Trophoblast cell (in vitro differentiated cells and primary cell): ENCODE results near the gene CCDC192.

Experiments used
- DNase-seq, 2 donors: peaks; one replicate each; pipeline ENCODE4 v3.0.0-alpha.2; 2016
- H2AFZ ChIP-seq: 2 replicates; pipeline ENCODE4 v1.6.1; 2013; ENCODE audit warnings: low read length, moderate library complexity, mild to moderate bottlenecking; ENCODE audit not compliant: insufficient read depth, poor library complexity
- H2AK5ac ChIP-seq: 2 replicates; pipeline ENCODE4 v1.6.1; 2013; ENCODE audit warnings: mild to moderate bottlenecking, low read length
- H2BK120ac ChIP-seq: 2 replicates; pipeline ENCODE4 v1.6.1; 2013; ENCODE audit warnings: low read length, mild to moderate bottlenecking, moderate library complexity; ENCODE audit not compliant: insufficient read depth, poor library complexity
- H2BK12ac ChIP-seq: 2 replicates; pipeline ENCODE4 v1.6.1; 2013; ENCODE audit warnings: mild to moderate bottlenecking, low read length, moderate library complexity
- H2BK5ac ChIP-seq: 2 replicates; pipeline ENCODE4 v1.6.1; 2013; ENCODE audit warnings: low read length, low read depth, moderate library complexity, mild to moderate bottlenecking; ENCODE audit not compliant: poor library complexity
- H3K14ac ChIP-seq: 2 replicates; pipeline ENCODE4 v1.6.1; 2013; ENCODE audit warnings: mild to moderate bottlenecking, low read length
- H3K18ac ChIP-seq: 2 replicates; pipeline ENCODE4 v1.6.1; 2013; ENCODE audit warnings: mild to moderate bottlenecking, low read length
- H3K23ac ChIP-seq: 2 replicates; pipeline ENCODE4 v1.6.1; 2013; ENCODE audit warnings: low read length
- H3K27ac ChIP-seq: 2 replicates; pipeline ENCODE4 v1.5.1; 2013; ENCODE audit warnings: low read depth, mild to moderate bottlenecking, inconsistent platforms, low read length, moderate library complexity
- H3K27me3 ChIP-seq: 2 replicates; pipeline ENCODE4 v1.6.1; 2013; ENCODE audit warnings: inconsistent platforms, mild to moderate bottlenecking, low read length, moderate library complexity; ENCODE audit not compliant: insufficient read depth
- H3K36me3 ChIP-seq, 2 experiments: 1 replicate in 1 of 2; 2 replicates in 1 of 2; pipeline ENCODE4 v1.6.1; 2013; ENCODE audit warnings: low read length in 2 of 2, mild to moderate bottlenecking in 2 of 2, moderate library complexity in 1 of 2; ENCODE audit not compliant: insufficient read depth in 2 of 2, control insufficient read depth in 1 of 2
- H3K4ac ChIP-seq: 2 replicates; pipeline ENCODE4 v1.6.1; 2013; ENCODE audit warnings: low read depth, mild to moderate bottlenecking, low read length, moderate library complexity
- H3K4me1 ChIP-seq, 2 experiments: 1 replicate in 1 of 2; 2 replicates in 1 of 2; pipeline ENCODE4 v1.6.1; 2013; ENCODE audit warnings: low read length in 2 of 2, mild to moderate bottlenecking in 2 of 2, moderate library complexity in 1 of 2; ENCODE audit not compliant: insufficient read depth in 2 of 2, control insufficient read depth in 1 of 2
- H3K4me2 ChIP-seq: 2 replicates; pipeline ENCODE4 v1.6.1; 2013; ENCODE audit warnings: inconsistent platforms, mild to moderate bottlenecking, low read length, moderate library complexity
- H3K4me3 ChIP-seq: 2 replicates; pipeline ENCODE4 v1.5.1; 2013; ENCODE audit warnings: mild to moderate bottlenecking, low read depth, low read length, inconsistent platforms
- H3K79me1 ChIP-seq: one replicate; pipeline ENCODE4 v1.6.1; 2013; ENCODE audit warnings: low read length
- H3K79me2 ChIP-seq: 2 replicates; pipeline ENCODE4 v1.6.1; 2013; ENCODE audit warnings: low read length, mild to moderate bottlenecking; ENCODE audit not compliant: control insufficient read depth, insufficient read depth, poor library complexity
- H3K9ac ChIP-seq: 2 replicates; pipeline ENCODE4 v1.6.1; 2013; ENCODE audit warnings: mild to moderate bottlenecking, low read length
- H3K9me3 ChIP-seq: 2 replicates; pipeline ENCODE4 v1.6.1; 2013; ENCODE audit warnings: low read depth, mild to moderate bottlenecking, control low read depth, inconsistent platforms, low read length; ENCODE audit not compliant: insufficient read depth
- H4K12ac ChIP-seq: 2 replicates; pipeline ENCODE4 v1.6.1; 2013; ENCODE audit warnings: low read depth, mild to moderate bottlenecking, low read length, moderate library complexity
- H4K8ac ChIP-seq: 2 replicates; pipeline ENCODE4 v1.6.1; 2013; ENCODE audit warnings: low read depth, mild to moderate bottlenecking, low read length, moderate library complexity
- H4K91ac ChIP-seq: one replicate; pipeline ENCODE4 v1.6.1; 2013; ENCODE audit warnings: low read depth, mild to moderate bottlenecking, low read length, moderate library complexity
- WGBS: extraction: QIAGEN DNeasy Blood & Tissue Kit; methylation state at CpG from one replicate; pipeline ENCODE4 v1.1.7; 2013; ENCODE audit warnings: missing lambda C conversion rate; ENCODE audit not compliant: insufficient read length, insufficient coverage; ENCODE audit errors: extremely low coverage; 5-methylcytosine and 5-hydroxymethylcytosine counted together

The CCDC192 gene

DNA sequence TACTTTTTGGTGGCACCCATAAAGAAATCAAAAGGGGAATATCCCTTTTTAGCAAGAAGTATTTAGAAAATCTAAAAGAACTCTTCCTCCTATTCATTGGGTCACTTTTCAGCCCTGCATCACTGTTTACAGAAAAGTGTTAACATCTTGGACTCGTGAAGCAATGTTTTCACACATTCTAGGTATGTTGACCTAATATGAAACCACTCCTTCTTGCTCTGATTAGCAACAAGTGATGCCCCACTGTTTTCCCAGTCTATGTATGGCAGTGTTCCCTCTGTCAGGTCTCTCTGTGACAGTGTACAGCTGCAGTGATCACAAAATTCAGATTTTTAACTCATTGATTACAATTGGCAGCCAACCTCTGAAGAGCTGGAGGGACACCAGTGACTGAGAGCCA lies 232.2 kb downstream of the CCDC192 start:
- Histone ChIP-seq H2AFZ (no peak overlapping the region), H3K9ac (no peak overlapping the region), H3K36me3 (no peaks in the 10 kb centered on the region), H3K9me3 (no peaks in the 10 kb centered on the region), H2BK120ac (no peak overlapping the region), H3K4ac (no peak overlapping the region), H3K4me3 (no peak overlapping the region), H3K27me3 (no peaks in the 10 kb centered on the region), H3K14ac (no peak overlapping the region), H3K79me2 (no peaks in the 10 kb centered on the region), H2AK5ac (no peak overlapping the region), H3K79me1 (no peaks in the 10 kb centered on the region), H4K12ac (no peak overlapping the region), H3K4me2 (no peak overlapping the region), H3K23ac (no peak overlapping the region), H4K8ac (no peak overlapping the region), H3K4me1 (peaks cover 3 to 6% of the 10 kb centered on the region in 2 experiments), H2BK12ac (no peak overlapping the region), H4K91ac (no peak overlapping the region), H3K27ac (no peak overlapping the region), H2BK5ac (no peak overlapping the region), H3K18ac (no peak overlapping the region)
- no peak for DNase-seq
- WGBS = no CpG with 5 or more reads among the region's 1 CpG

DNA sequence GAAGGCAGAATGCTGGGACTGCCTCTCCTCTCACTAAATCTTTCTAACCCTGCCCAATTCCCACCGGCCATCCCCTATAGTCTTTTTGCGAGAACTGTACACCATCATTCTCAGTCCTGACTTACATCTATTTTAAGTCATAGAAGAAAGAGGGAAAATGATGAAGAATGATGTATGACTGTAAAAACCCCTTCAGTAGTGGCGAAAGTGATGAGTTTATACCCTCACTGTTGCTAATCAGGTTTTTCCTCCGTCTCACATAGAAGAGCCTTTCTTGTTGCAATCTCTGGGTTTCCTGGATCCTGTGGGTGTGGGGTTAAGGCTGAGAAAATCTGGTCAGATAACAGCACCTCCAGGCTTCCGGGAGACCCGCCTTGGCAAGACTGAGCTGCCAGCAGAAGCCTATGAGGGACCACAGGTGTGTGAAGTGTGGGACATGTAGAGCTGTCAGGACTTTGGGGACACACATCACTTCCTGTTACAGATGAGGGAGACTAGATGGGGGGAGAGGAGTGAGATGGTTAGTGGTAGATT lies 233.3 kb downstream of the CCDC192 start:
- H4K12ac ChIP-seq = no peak overlapping the region
- no CpG with 5 or more reads among the region's 6 CpGs for WGBS
- H3K9me3 ChIP-seq = no peaks in the 10 kb centered on the region
- H3K27me3 ChIP-seq = no peaks in the 10 kb centered on the region
- H3K4me3 ChIP-seq = no peak overlapping the region
- H3K27ac ChIP-seq = no peak overlapping the region
- no peak overlapping the region for H3K14ac ChIP-seq
- H3K4ac ChIP-seq = no peak overlapping the region
- H3K4me1 ChIP-seq = no peaks in the 10 kb centered on the region
- H3K23ac ChIP-seq = no peak overlapping the region
- H3K9ac ChIP-seq = no peak overlapping the region
- H3K18ac ChIP-seq = no peak overlapping the region
- H3K79me2 ChIP-seq = no peaks in the 10 kb centered on the region
- H2AFZ ChIP-seq = no peak overlapping the region
- no peak overlapping the region for H4K8ac ChIP-seq
- no peaks in the 10 kb centered on the region for H3K79me1 ChIP-seq
- no peak overlapping the region for H2BK120ac ChIP-seq
- no peak overlapping the region for H3K4me2 ChIP-seq
- no peak overlapping the region for H2BK12ac ChIP-seq
- no peak overlapping the region for H2BK5ac ChIP-seq
- no peak overlapping the region for H2AK5ac ChIP-seq
- DNase-seq = no peak
- H4K91ac ChIP-seq = no peak overlapping the region
- H3K36me3 ChIP-seq = no peaks in the 10 kb centered on the region

DNA sequence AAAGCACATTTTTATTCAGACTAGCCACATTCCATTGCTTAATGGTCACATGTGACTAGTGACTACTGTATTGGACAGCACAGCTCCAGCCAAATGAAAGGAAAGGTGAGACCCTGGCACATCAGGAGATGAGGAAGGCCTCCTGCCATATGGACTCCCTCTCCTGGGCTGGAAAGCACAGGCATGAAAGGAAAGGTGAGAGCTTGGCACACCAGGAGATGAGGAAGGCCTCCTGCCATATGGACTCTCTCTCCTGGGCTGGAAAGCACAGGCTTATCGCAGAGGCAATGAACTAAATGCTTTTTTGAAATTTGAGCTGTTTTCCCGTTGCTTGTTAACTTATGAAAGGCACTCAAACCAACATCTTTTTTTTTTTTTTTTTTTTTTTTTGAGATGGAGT lies 235.6 kb downstream of the CCDC192 start:
- no peak overlapping the region for H3K23ac ChIP-seq
- H2BK120ac ChIP-seq = no peak overlapping the region
- no peak overlapping the region for H2AK5ac ChIP-seq
- H4K91ac ChIP-seq = no peak overlapping the region
- H3K4me3 ChIP-seq = no peak overlapping the region
- H2BK12ac ChIP-seq = no peak overlapping the region
- no peak overlapping the region for H2AFZ ChIP-seq
- no peaks in the 10 kb centered on the region for H3K36me3 ChIP-seq
- no peak overlapping the region for H3K4me2 ChIP-seq
- no peaks in the 10 kb centered on the region for H3K4me1 ChIP-seq
- no peak overlapping the region for H3K4ac ChIP-seq
- WGBS = no CpG with 5 or more reads among the region's 2 CpGs
- H3K79me2 ChIP-seq = no peaks in the 10 kb centered on the region
- DNase-seq = no peak
- H3K14ac ChIP-seq = no peak overlapping the region
- no peak overlapping the region for H3K18ac ChIP-seq
- H4K12ac ChIP-seq = no peak overlapping the region
- H3K79me1 ChIP-seq = no peaks in the 10 kb centered on the region
- H3K9ac ChIP-seq = no peak overlapping the region
- no peaks in the 10 kb centered on the region for H3K9me3 ChIP-seq
- no peak overlapping the region for H3K27ac ChIP-seq
- no peaks in the 10 kb centered on the region for H3K27me3 ChIP-seq
- no peak overlapping the region for H4K8ac ChIP-seq
- H2BK5ac ChIP-seq = no peak overlapping the region

DNA sequence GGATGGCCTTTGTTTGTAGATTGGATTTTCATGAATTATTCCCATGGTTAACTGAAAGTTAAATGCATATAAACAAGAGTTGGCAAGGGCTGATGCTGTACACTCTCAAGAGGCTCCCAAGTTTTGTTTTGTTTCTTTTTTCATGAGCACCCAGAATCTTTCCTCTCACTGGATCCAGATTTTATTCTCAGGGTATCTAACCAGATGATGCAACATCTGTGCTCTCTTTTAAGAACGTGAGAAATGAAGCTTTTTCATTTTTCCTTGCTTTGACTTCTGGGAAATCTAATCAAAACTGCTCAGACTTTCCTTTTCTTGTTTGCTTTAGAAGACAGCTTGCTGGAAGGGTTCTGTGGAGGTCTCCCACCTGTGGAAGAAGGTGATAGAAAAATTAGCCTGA lies 237.7 kb downstream of the CCDC192 start:
- Histone ChIP-seq H3K79me2 (no peaks in the 10 kb centered on the region), H3K23ac (no peak overlapping the region), H3K4me3 (no peak overlapping the region), H4K8ac (no peak overlapping the region), H2AK5ac (no peak overlapping the region), H3K4ac (no peak overlapping the region), H3K27me3 (no peaks in the 10 kb centered on the region), H4K12ac (no peak overlapping the region), H3K18ac (no peak overlapping the region), H3K14ac (no peak overlapping the region), H2BK120ac (no peak overlapping the region), H2BK12ac (no peak overlapping the region), H3K36me3 (no peaks in the 10 kb centered on the region), H3K9me3 (no peaks in the 10 kb centered on the region), H3K27ac (no peak overlapping the region), H3K9ac (no peak overlapping the region), H3K79me1 (no peaks in the 10 kb centered on the region), H2AFZ (no peak overlapping the region), H3K4me2 (no peak overlapping the region), H2BK5ac (no peak overlapping the region), H3K4me1 (no peaks in the 10 kb centered on the region), H4K91ac (no peak overlapping the region)
- WGBS = no CpG with 5 or more reads among the region's 1 CpG
- no peak for DNase-seq
